KOPT-K1 (cell line): ENCODE results near the gene OSBPL10.
A peak's percentile ranks its signal among the peaks of the same experiment; 100 is the strongest.
"Not testable (repeated sequence)": the region's sequence is repeated elsewhere in the genome, so short reads cannot be mapped to it uniquely, and the experiment has no call there.

ENCODE experiments used
- H3K27ac ChIP-seq: fragments of 200-600 bp; sonication (generic); 2 replicates; pipeline ENCODE4 v1.5.1; 2016; ENCODE audit warnings: antibody characterized with exemption, mild to moderate bottlenecking, low read depth, low read length; ENCODE audit not compliant: poor library complexity, severe bottlenecking
- H3K36me3 ChIP-seq: fragments of 200-600 bp; sonication (generic); 2 replicates; pipeline ENCODE4 v1.5.1; 2017; ENCODE audit warnings: antibody characterized with exemption, mild to moderate bottlenecking, low read length, moderate library complexity; ENCODE audit not compliant: insufficient read depth
- H3K9me3 ChIP-seq: fragments of 200-600 bp; sonication (generic); 2 replicates; pipeline ENCODE4 v1.5.1; 2017; ENCODE audit warnings: antibody characterized with exemption, low read length, mild to moderate bottlenecking; ENCODE audit not compliant: insufficient read depth, poor library complexity, severe bottlenecking

Gene OSBPL10

DNA sequence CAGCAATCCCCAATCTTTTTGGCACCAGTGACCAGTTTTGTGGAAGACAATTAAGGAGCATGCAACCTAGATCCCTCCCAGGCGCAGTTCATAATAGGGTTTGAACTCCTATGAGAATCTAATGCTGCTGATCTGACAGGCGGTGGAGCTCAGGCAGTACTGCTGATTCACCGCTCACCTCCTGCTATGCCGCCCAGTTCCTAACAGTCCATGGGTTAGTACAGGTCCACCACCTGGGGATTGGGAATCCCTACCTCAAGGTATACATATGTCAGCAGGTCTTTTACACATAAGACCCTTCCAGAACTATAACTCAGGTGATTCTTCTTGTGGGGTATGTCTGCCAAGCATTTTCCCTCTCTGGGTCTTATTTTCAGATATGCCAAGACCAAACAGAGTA is 182.2 kb downstream of the OSBPL10 start:
- no peak overlapping the region for H3K27ac ChIP-seq
- no peaks in the 10 kb centered on the region for H3K36me3 ChIP-seq
- no peaks in the 10 kb centered on the region for H3K9me3 ChIP-seq

DNA sequence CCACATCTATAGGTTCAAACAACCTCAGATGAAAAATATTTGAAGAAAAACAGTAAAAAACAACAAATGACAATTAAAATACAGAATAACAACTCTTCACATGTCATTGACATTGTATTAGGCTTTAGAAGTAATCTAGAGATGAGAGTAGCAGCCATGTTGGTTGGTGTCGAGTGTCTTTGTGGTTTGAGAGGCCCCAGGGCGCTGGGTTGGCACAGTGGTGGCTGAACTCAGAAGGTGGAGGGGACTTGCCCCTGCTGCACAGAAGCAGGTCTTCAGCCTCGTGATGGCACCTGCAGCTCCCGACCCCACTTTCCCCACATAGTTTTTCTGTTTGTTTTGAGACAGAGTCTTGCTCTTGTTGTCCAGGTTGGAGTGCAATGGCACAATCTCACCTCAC is 187.2 kb downstream of the OSBPL10 start:
- Histone ChIP-seq H3K9me3 (no peaks in the 10 kb centered on the region), H3K36me3 (no peaks in the 10 kb centered on the region), H3K27ac (peak overlapping the region; percentile 13)

DNA sequence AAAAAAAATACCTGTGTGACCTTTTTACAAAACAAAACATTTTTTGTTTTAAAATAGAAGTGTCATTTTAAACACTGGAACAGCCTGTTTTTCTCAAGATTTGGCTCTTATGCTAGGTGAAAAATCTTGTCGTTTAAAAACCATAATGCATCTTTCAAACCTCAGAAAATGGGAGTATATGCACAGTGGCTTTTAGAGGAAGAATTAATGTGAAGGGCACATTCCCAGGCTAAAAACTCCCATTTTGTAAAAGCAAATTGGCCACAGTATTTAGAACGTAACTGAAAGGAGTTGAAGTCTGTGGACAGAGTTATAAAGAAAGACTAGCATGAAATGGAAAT is 190.0 kb downstream of the OSBPL10 start:
- Histone ChIP-seq H3K9me3 (no peaks in the 10 kb centered on the region), H3K36me3 (no peaks in the 10 kb centered on the region), H3K27ac (no peak overlapping the region)

DNA sequence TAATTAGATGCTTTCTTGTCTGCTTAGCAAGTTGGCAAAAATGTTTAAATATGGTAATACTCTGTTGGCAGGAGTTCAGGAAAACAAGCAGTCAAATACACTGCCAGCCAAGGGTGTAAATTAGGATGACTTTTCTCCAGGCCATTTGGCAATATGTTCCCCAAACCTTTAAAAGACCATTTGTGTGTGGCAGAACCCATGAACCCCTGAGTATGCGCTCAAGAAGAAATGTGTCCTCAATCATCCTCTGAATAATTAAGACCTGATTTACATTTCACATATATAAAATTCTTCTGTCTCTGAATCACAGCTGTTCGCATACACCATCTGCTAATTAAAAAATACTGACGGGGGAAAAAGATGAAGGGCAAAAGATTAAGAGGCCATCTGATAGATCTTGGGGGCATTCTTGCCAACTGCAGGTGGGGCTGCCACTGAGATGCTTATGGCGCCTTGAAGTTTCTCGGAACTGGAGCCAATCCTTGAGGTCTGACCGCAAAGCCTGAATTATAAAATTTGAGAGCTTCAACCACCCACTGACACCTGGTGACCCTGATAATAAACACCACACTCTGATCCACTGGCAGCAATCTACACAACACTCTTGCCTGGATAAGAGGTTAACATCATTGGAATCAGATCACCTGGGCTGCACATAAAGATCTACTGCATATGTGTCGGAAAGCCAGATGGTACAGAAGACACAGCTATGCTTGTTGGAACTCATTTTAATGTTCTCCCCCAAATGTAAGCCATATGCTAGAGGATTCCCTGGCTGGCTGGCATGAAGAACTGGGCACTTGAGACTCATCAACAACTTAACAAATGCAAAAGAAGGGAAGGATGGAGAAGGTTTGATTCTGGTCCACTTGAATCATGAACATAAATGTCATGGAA is 190.6 kb downstream of the OSBPL10 start:
- H3K36me3 ChIP-seq: no peaks in the 10 kb centered on the region
- H3K27ac ChIP-seq: no peak overlapping the region
- no peaks in the 10 kb centered on the region for H3K9me3 ChIP-seq

DNA sequence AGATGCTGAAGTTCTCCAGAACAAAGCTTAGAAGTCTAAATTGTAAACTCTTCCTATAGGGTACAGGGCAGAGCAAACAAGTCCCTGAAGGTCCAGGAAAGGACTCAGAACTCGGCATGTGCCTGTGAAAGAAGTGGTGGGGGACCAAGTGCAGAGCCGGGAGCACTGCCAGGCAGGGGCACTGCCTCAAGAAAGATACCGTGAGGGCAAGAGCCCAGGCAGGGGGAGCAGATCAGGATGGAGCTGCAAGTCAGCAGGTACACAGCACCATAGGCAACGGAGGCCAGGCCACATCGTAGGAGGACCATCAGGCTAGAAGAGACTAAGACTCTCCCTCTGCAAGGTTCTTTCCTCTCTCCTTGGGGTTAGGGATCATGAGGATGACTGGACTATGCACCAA is 191.6 kb downstream of the OSBPL10 start:
- Histone ChIP-seq H3K27ac (no peak overlapping the region), H3K9me3 (no peaks in the 10 kb centered on the region), H3K36me3 (no peaks in the 10 kb centered on the region)

DNA sequence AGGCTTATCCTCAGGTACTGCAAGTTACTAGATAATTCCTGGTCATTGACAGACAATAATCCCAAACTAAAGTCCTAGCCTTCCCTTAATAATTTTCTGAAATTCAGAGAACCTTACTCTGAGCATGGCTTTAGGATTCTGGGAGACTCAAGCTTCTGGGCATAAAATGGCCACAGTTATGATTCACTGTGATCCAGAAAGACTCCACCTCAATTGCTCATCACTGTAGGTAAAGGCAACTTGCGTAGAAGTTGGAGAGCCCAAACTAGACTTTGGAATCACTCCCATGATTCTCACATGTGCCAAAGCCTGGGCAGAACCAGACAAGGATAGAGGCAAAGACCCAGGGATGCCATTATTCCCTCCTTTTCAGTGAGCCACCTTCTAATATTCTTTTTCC is 195.3 kb downstream of the OSBPL10 start:
- Histone ChIP-seq H3K27ac (no peak overlapping the region), H3K36me3 (no peaks in the 10 kb centered on the region), H3K9me3 (no peaks in the 10 kb centered on the region)

DNA sequence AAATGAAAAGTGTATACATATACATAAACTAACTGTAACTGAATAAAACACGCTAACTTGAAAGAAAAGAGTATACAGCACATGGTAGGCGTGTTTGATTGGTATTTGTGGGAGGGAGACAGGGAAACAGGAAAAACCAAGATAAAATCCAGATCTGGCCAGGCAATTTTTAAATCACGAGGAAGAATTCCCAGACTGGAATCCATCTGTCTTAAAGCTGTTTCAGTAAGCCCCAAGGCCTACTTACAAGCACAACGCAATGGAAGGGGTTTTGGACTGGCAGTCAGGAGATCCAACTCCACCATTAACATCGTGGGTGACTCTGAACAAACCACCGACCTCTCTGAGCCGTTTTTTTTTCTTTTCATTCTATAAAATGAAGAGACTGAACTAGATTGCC is 195.8 kb downstream of the OSBPL10 start:
- H3K36me3 ChIP-seq: no peaks in the 10 kb centered on the region

DNA sequence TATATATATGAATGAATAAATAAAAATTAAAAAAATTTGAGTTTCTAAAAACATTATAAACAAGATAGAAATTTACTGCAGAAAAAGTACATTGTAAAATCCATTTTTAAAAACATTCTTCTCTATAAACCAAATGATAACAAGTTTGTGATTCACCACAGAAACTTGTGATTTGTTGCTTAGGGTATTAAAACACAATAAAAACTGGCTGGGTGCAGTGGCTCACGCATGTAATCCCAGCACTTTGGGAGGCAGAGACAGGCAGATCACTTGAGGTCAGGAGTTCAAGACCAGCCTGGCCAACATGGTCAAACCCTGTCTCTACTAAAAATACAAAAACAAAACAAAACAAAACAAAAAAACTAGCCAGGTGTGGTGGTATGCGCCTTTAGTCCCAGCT is 197.2 kb downstream of the OSBPL10 start:
- H3K36me3 ChIP-seq, H3K9me3 ChIP-seq, H3K27ac ChIP-seq: not testable (repeated sequence)

More for the DNA sequence above, 195.8 kb downstream of the OSBPL10 start:
- Histone ChIP-seq H3K27ac (no peak overlapping the region), H3K9me3 (no peaks in the 10 kb centered on the region)

DNA sequence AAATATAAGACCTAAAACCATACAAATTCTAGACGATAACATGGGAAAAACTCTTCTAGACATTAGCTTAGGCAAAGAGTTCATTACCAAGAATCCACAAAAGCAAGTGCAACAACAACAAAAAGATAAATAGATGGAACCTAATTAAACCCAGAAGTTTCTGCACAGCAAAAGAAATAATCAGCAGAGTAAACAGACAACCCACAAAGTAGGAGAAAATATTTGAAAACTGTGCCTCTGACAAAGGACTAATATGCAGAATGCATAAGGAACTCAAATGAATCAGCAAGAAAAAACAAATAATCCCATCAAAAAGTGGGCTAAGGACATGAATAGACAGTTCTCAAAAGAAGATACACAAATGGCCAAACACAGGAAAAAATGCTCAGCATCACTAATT is 198.8 kb downstream of the OSBPL10 start:
- not testable (repeated sequence) for H3K9me3 ChIP-seq, H3K36me3 ChIP-seq, H3K27ac ChIP-seq

DNA sequence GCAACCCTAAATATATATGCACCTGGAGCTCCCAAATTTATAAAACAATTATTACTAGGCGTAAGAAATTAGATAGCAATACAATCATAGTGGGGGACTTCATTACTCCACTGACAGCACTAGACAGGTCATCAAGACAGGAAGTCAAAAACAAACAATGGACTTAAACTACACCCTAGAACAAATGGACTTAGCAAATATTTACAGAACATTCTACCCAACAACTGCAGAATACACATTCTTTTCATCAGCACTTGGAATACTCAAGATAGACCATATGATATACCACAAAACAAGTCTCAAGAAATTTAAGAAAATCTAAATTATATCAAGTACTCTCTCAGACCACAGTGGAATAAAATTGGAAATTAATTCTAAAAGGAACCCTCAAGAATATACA is 201.5 kb downstream of the OSBPL10 start:
- Histone ChIP-seq H3K36me3 (no peaks in the 10 kb centered on the region), H3K9me3 (no peaks in the 10 kb centered on the region), H3K27ac (no peak overlapping the region)

DNA sequence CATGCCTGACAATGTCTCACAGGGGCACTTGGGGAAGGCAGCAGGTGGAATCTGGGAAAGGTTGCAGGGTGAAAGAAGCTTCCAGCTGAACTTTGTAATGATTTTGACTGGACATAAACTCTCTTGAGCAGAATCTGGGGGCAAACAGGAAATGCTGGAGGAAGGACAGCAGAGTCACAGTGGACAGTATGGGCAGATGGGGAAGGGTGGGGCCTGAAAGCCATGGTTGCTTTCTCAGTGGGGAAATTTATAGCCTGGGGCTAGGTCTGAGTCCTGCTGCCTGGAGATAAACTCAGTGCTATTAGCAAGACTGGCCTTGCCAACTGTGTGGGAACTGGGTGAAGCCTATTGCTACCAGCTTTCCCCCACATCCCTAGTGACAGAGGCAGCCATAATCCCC is 203.2 kb downstream of the OSBPL10 start:
- Histone ChIP-seq H3K27ac (no peak overlapping the region), H3K36me3 (no peaks in the 10 kb centered on the region), H3K9me3 (no peaks in the 10 kb centered on the region)

DNA sequence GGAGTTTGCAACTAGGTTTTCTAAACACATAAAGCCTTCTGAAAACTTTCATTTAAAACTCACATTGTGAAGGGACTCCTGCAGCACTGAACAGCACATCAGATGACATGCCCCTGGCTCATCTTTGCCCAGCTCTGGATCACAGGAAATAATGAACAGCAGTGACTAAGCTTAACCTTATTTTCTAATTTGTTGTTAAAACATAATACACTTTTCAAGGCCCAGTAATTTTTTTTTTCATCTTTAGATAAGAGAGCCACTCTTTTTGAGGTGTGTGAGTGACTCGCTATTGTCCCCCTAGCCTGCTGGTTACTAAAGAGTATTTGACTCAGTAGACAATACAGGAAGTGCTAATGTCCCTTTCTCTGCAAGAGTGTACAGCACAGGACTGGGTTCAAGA is 204.0 kb downstream of the OSBPL10 start:
- no peaks in the 10 kb centered on the region for H3K36me3 ChIP-seq
- H3K27ac ChIP-seq: no peak overlapping the region
- H3K9me3 ChIP-seq: no peaks in the 10 kb centered on the region

DNA sequence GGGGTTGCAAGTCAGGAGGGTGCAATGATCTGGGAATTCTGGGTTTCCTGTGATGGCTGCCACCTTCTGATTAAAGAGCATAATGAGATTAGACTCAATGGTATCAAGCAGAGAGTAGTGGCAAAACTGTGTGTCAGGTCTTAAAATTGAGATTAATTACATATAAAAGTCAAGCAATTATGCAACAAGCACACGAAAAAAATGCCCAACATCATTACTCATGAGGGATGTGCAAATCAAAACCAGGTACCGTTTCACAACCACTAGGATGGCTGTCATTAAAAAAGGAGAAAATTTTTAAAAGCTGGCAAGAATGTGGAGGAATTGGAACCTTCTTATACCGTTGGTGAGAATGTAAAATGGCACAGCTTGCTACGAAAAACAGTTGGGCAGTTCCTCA is 205.0 kb downstream of the OSBPL10 start:
- Histone ChIP-seq H3K36me3 (no peaks in the 10 kb centered on the region), H3K27ac (no peak overlapping the region), H3K9me3 (no peaks in the 10 kb centered on the region)

DNA sequence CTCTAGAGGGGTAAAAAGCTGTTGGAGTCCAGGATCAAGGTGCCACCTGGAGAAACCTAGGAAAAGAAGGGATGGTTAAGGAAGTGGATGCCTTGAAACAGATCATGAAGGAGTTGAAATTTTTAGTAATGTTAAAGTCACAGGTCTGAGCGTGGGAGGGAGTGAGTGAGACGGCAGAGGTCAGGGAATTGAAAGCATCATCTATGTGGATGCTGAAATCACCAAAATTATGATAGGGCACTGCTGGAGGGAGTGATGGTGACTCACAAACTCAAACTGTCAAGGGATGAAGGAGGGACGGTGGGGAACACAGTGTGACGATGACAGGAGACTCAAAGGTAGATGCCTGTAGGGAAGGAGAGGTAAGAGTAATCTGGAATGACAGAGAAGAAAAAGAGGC is 205.7 kb downstream of the OSBPL10 start:
- H3K36me3 ChIP-seq: no peaks in the 10 kb centered on the region

DNA sequence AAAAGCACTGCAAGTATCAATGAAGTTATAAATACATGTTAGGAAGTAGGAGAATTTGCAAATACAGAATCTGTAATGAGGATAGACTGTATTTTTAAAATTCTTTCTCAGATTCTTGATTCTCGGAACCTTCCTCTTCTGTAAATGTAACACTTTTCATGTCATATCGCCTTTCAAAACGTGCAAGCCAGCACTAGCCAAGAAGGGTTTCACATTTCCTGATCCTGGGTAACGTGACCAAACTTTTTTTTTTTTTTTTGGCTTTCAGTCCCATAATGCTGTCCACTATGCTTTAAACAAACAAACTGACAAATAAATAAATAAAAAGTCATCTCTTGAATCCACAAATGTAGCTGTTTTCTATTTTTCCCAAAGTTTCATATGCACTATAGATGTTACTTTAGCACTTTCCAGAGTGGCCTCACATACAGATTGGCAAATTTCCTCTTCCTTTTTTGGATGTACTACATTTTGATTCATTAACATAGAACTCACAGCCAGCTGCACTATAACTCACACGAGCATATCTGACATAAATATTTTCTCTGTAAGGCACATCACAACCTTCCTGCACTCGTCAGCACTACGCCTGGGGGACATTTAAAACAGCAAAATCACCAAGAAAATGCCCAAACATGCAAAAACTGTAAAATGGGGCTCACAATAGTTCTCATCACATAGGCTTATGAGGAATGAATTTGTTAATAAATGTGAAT is 208.1 kb downstream of the OSBPL10 start:
- H3K27ac ChIP-seq: no peak overlapping the region
- H3K9me3 ChIP-seq: no peaks in the 10 kb centered on the region
- no peaks in the 10 kb centered on the region for H3K36me3 ChIP-seq

More for the DNA sequence above, 205.7 kb downstream of the OSBPL10 start:
- Histone ChIP-seq H3K9me3 (no peaks in the 10 kb centered on the region), H3K27ac (no peak overlapping the region)

DNA sequence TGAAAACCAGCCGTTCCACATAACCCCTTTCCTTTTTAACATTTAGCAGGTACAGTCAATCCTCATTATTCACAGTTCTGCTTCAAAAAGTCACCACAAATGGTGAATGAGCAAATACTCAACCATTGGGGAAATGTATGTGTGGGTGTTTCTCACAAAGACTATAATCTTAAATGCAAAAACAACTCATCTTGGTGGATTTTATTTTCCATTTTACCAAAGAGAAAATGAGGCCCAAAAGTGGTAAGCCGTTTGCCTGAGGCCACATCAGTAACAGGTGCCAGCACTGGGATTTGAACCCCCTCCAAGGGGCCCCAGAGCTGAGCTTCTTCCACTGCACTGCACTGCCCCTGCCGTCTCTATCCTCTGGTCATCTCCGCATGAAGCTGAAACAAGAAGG is 208.8 kb downstream of the OSBPL10 start:
- Histone ChIP-seq H3K9me3 (no peaks in the 10 kb centered on the region), H3K27ac (no peak overlapping the region), H3K36me3 (no peaks in the 10 kb centered on the region)
